Measurements from ENCODE around the gene COLGALT1. TPM values are rescaled to one million over a fixed set of nuclear protein-coding genes. Genes with fewer than 3 reads are reported as not detected.

COLGALT1 gene
- polyA plus RNA-seq, 3 donors: 66.8 to 176 (median 68.8) TPM

- H3K4me1 ChIP-seq (ENCODE audit: control insufficient read depth in 1 of 2, insufficient read depth in 2 of 2, low read length in 2 of 2): peaks cover 10 to 12% of the 10 kb centered on the region in 2 donors
- Mint-ChIP-seq H3K4me1 (peaks cover 9% of the 10 kb centered on the region), H3K4me3 (peak overlapping the region; percentile 73 to 86), H3K9me3 (peaks cover 0 to 12% (median 4%) of the 10 kb centered on the region in 7 donors), H3K36me3 (no peaks in the 10 kb centered on the region), H3K27ac (peak overlapping the region in 1 of 7 donors; percentile 45), H3K27me3 (ENCODE audit: low read depth in 3 of 3) (peaks cover 17 to 38% (median 26%) of the 10 kb centered on the region in 3 donors)
- H3K27ac ChIP-seq (ENCODE audit: low read depth in 1 of 2, low read length in 2 of 2): no peak overlapping the region
- WGBS (ENCODE audit: insufficient coverage): 8% methylated on average over 4 of the region's 11 CpGs
- peaks cover 0 to 3% of the 10 kb centered on the region in 2 donors for H3K9me3 ChIP-seq (replicated peaks in 1 of 2; ENCODE audit: control insufficient read depth in 1 of 2, insufficient read depth in 1 of 2, low read length in 2 of 2)
- H3K27me3 ChIP-seq (ENCODE audit: control insufficient read depth in 2 of 2, insufficient read depth in 2 of 2, low read length in 2 of 2): peaks cover 0 to 20% of the 10 kb centered on the region in 2 donors
- no peaks in the 10 kb centered on the region for H4K20me1 ChIP-seq (ENCODE audit: insufficient read depth, low read length)
- no peak for DNase-seq
- H3K36me3 ChIP-seq (replicated peaks in 1 of 2; ENCODE audit: control insufficient read depth in 1 of 2, insufficient read depth in 2 of 2, low read length in 2 of 2): no peaks in the 10 kb centered on the region
- no peak for TF ChIP-seq CTCF (IDR thresholded peaks at IDR 0.05)
- peak overlapping the region; percentile 25 to 67 (median 29) for H3K4me3 ChIP-seq (replicated peaks in 1 of 3; ENCODE audit: low read depth in 2 of 3, low read length in 3 of 3)
- H3K79me2 ChIP-seq (ENCODE audit: insufficient read depth, low read length): no peaks in the 10 kb centered on the region
- H2AFZ ChIP-seq (ENCODE audit: insufficient read depth, low read depth, low read length, poor library complexity, severe bottlenecking): peak overlapping the region; percentile 86
- peak overlapping the region; percentile 76 for H3K4me2 ChIP-seq (replicated peaks; ENCODE audit: extremely low read depth, low read length, poor library complexity, severe bottlenecking)
- H3K9ac ChIP-seq (ENCODE audit: insufficient read depth, low read length, poor library complexity, severe bottlenecking): peak overlapping the region; percentile 49
- intact Hi-C loops (cut with micrococcal nuclease): no loop called here
Observed at GRCh38 chr19:17616686-17616960, 61.2 kb downstream of the COLGALT1 start.

- DNase-seq: peak in 2 of 3 donors; percentile 26 to 45
- 71% methylated on average over 24 of the region's 28 CpGs for WGBS (ENCODE audit: insufficient coverage)
- Histone ChIP-seq H3K27ac (ENCODE audit: low read depth in 1 of 2, low read length in 2 of 2) (no peak overlapping the region), H4K20me1 (ENCODE audit: insufficient read depth, low read length) (no peaks in the 10 kb centered on the region), H3K27me3 (ENCODE audit: control insufficient read depth in 2 of 2, insufficient read depth in 2 of 2, low read length in 2 of 2) (peaks cover 0 to 20% of the 10 kb centered on the region in 2 donors), H3K9me3 (replicated peaks in 1 of 2; ENCODE audit: control insufficient read depth in 1 of 2, insufficient read depth in 1 of 2, low read length in 2 of 2) (peaks cover 0 to 6% of the 10 kb centered on the region in 2 donors), H3K4me2 (replicated peaks; ENCODE audit: extremely low read depth, low read length, poor library complexity, severe bottlenecking) (peak overlapping the region; percentile 76), H2AFZ (ENCODE audit: insufficient read depth, low read depth, low read length, poor library complexity, severe bottlenecking) (peak overlapping the region; percentile 86), H3K36me3 (replicated peaks in 1 of 2; ENCODE audit: control insufficient read depth in 1 of 2, insufficient read depth in 2 of 2, low read length in 2 of 2) (no peaks in the 10 kb centered on the region), H3K9ac (ENCODE audit: insufficient read depth, low read length, poor library complexity, severe bottlenecking) (peak overlapping the region; percentile 49), H3K4me1 (ENCODE audit: control insufficient read depth in 1 of 2, insufficient read depth in 2 of 2, low read length in 2 of 2) (peaks cover 10 to 12% of the 10 kb centered on the region in 2 donors), H3K79me2 (ENCODE audit: insufficient read depth, low read length) (no peaks in the 10 kb centered on the region), H3K4me3 (replicated peaks in 1 of 3; ENCODE audit: low read depth in 2 of 3, low read length in 3 of 3) (peak overlapping the region; percentile 25 to 67 (median 29))
- intact Hi-C loops (cut with micrococcal nuclease): no loop called here
- Mint-ChIP-seq H3K27me3 (ENCODE audit: low read depth in 3 of 3) (peaks cover 17 to 40% (median 26%) of the 10 kb centered on the region in 3 donors), H3K9me3 (peaks cover 2 to 15% (median 7%) of the 10 kb centered on the region in 7 donors), H3K27ac (no peak overlapping the region), H3K4me3 (peak overlapping the region; percentile 73 to 86), H3K36me3 (no peaks in the 10 kb centered on the region), H3K4me1 (peaks cover 9% of the 10 kb centered on the region)
- TF ChIP-seq CTCF (IDR thresholded peaks at IDR 0.05): no peak
Observed at GRCh38 chr19:17616961-17617806, 61.7 kb downstream of the COLGALT1 start.

Data from CD14-positive monocyte (primary cell).